Lower leg skin (tissue), 3 donors: ENCODE data around the gene IL1RAPL1.

Experiments used
- CTCF ChIP-seq, 3 donors: fragments of 450-650 bp; IDR thresholded peaks; one replicate each; pipeline ENCODE4 v1.5.1; 2016; ENCODE audit warnings: antibody characterized with exemption in 3 of 3, mild to moderate bottlenecking in 3 of 3, moderate library complexity in 2 of 3
- POLR2A ChIP-seq, 2 donors: fragments of 450-650 bp; IDR thresholded peaks; one replicate each; pipeline ENCODE4 v1.6.1; 2016 to 2017; ENCODE audit warnings: antibody characterized with exemption in 2 of 2, mild to moderate bottlenecking in 1 of 2, moderate library complexity in 1 of 2

GRCh38 chrX:29225670-29226069, 638.4 kb downstream of the IL1RAPL1 start:
- TF ChIP-seq CTCF (IDR thresholded peaks at IDR 0.05) (no peak), POLR2A (IDR thresholded peaks at IDR 0.05) (no peak)
